IMR-90 (cell line): ENCODE data around the gene CELF5. TPM values are rescaled to one million over a fixed set of nuclear protein-coding genes. Genes with fewer than 3 reads are reported as not detected.

ENCODE experiments used
- ATAC-seq: fragments of 200-7000 bp; cut with Tn5 transposase; 2 replicates; pipeline ENCODE4 v1.9.1; 2020; ENCODE audit warnings: low read depth, mild to moderate bottlenecking, moderate library complexity
- BruUV-seq: library from RNA; stranded (reverse); fragments of 400-500 nt; replicated peaks from 2 replicates; lab custom pipeline; 2021; lab: Mats Ljungman, UMichigan
- CTCF ChIA-PET: fragments of 300-600 bp; formaldehyde crosslinking; extraction: SDS; loops from one replicate; lab custom pipeline; 2021; ENCODE audit warnings: antibody characterized with exemption; lab: Yijun Ruan, JAX
- POLR2A ChIA-PET: fragments of 300-600 bp; sonication (Branson Sonifier 250); formaldehyde crosslinking; loops from one replicate; lab custom pipeline; 2022; ENCODE audit warnings: antibody characterized with exemption; ENCODE audit not compliant: unreplicated experiment; lab: Charles Lee
- DNase-seq: peaks from one replicate; pipeline ENCODE4 v3.0.0; 2013
- H2AFZ ChIP-seq: replicated peaks from 2 replicates; pipeline ENCODE3; 2013; ENCODE audit warnings: low read length, mild to moderate bottlenecking; ENCODE audit not compliant: poor library complexity
- H2AK5ac ChIP-seq: 2 replicates; pipeline ENCODE4 v1.6.1; 2013; ENCODE audit warnings: low read depth, low read length, inconsistent platforms
- H2AK9ac ChIP-seq: replicated peaks from 2 replicates; pipeline ENCODE3; 2013; ENCODE audit warnings: mild to moderate bottlenecking, low read depth, low read length, moderate library complexity; ENCODE audit not compliant: poor library complexity
- H2BK120ac ChIP-seq: 2 replicates; pipeline ENCODE4 v1.6.1; 2013; ENCODE audit warnings: low read depth, low read length, inconsistent platforms
- H2BK15ac ChIP-seq: 3 replicates; pipeline ENCODE4 v1.6.1; 2013; ENCODE audit warnings: low read depth, low read length, inconsistent platforms
- H2BK20ac ChIP-seq: 2 replicates; pipeline ENCODE4 v1.6.1; 2013; ENCODE audit warnings: low read depth, mild to moderate bottlenecking, inconsistent platforms, low read length, moderate library complexity
- H2BK5ac ChIP-seq: 2 replicates; pipeline ENCODE4 v1.6.1; 2013; ENCODE audit warnings: mild to moderate bottlenecking, low read depth, low read length, inconsistent platforms; ENCODE audit not compliant: poor library complexity, severe bottlenecking
- H3K14ac ChIP-seq: replicated peaks from 2 replicates; pipeline ENCODE4 v1.6.1; 2013; ENCODE audit warnings: low read depth, low read length, inconsistent platforms
- H3K18ac ChIP-seq: 2 replicates; pipeline ENCODE4 v1.6.1; 2013; ENCODE audit warnings: low read depth, low read length, control low read depth
- H3K23ac ChIP-seq: 2 replicates; pipeline ENCODE4 v1.6.1; 2013; ENCODE audit warnings: low read depth, low read length, inconsistent platforms
- H3K27ac ChIP-seq: 2 replicates; pipeline ENCODE4 v1.5.1; 2013; ENCODE audit warnings: mild to moderate bottlenecking, control low read depth, low read length; ENCODE audit not compliant: insufficient read depth
- H3K27me3 ChIP-seq: 2 replicates; pipeline ENCODE4 v1.6.1; 2013; ENCODE audit warnings: low read length; ENCODE audit not compliant: control insufficient read depth, insufficient read depth
- H3K36me3 ChIP-seq: 2 replicates; pipeline ENCODE4 v1.6.1; 2013; ENCODE audit warnings: low read length, mixed read lengths; ENCODE audit not compliant: control insufficient read depth, insufficient read depth
- H3K4ac ChIP-seq: 2 replicates; pipeline ENCODE4 v1.6.1; 2013; ENCODE audit warnings: low read depth, low read length, inconsistent platforms
- H3K4me1 ChIP-seq: 2 replicates; pipeline ENCODE4 v1.6.1; 2013; ENCODE audit warnings: low read length, mixed read lengths; ENCODE audit not compliant: control insufficient read depth, insufficient read depth
- H3K4me2 ChIP-seq: 2 replicates; pipeline ENCODE4 v1.6.1; 2013; ENCODE audit warnings: low read depth, mild to moderate bottlenecking, control low read depth, low read length, moderate library complexity
- H3K4me3 ChIP-seq: 2 replicates; pipeline ENCODE4 v1.5.1; 2013; ENCODE audit warnings: low read depth, mild to moderate bottlenecking, control low read depth, low read length, moderate library complexity; ENCODE audit not compliant: insufficient read depth
- H3K56ac ChIP-seq: 2 replicates; pipeline ENCODE4 v1.6.1; 2013; ENCODE audit warnings: low read length, inconsistent platforms; ENCODE audit not compliant: insufficient read depth; ENCODE audit errors: extremely low read depth
- H3K79me1 ChIP-seq, 2 experiments: 2 replicates each; pipeline ENCODE4 v1.6.1; 2013; ENCODE audit warnings: low read length in 2 of 2, inconsistent platforms in 1 of 2, low read depth in 1 of 2
- H3K9ac ChIP-seq: 2 replicates; pipeline ENCODE4 v1.6.1; 2013; ENCODE audit warnings: low read depth, low read length, control low read depth
- H3K9me1 ChIP-seq: 2 replicates; pipeline ENCODE4 v1.6.1; 2013; ENCODE audit warnings: low read length, inconsistent platforms; ENCODE audit not compliant: insufficient read depth
- H3K9me3 ChIP-seq: 2 replicates; pipeline ENCODE4 v1.6.1; 2013; ENCODE audit warnings: low read length; ENCODE audit not compliant: control insufficient read depth, insufficient read depth
- H4K20me1 ChIP-seq: 2 replicates; pipeline ENCODE4 v1.6.1; 2013; ENCODE audit warnings: low read length, inconsistent platforms; ENCODE audit not compliant: insufficient read depth
- H4K5ac ChIP-seq: 2 replicates; pipeline ENCODE4 v1.6.1; 2013; ENCODE audit warnings: mild to moderate bottlenecking, low read depth, low read length, control low read depth
- H4K8ac ChIP-seq, 2 experiments: 2 replicates each; pipeline ENCODE4 v1.6.1; 2013; ENCODE audit warnings: low read depth in 2 of 2, low read length in 2 of 2, control low read depth in 1 of 2, inconsistent platforms in 1 of 2
- H4K91ac ChIP-seq: 2 replicates; pipeline ENCODE4 v1.6.1; 2013; ENCODE audit warnings: low read depth, low read length, inconsistent platforms; ENCODE audit not compliant: insufficient read depth
- CEBPB ChIP-seq: IDR thresholded peaks from 2 replicates; pipeline ENCODE4 v1.6.1; 2012; ENCODE audit warnings: low read depth, low read length, improper control_type of control experiment
- CHD1 ChIP-seq: IDR thresholded peaks from 2 replicates; pipeline ENCODE4 v1.6.1; 2012; ENCODE audit warnings: low read depth, low read length, improper control_type of control experiment
- FOS ChIP-seq: fragments of 150-350 bp; IDR thresholded peaks from 2 replicates; pipeline ENCODE4 v1.6.1; 2016; ENCODE audit warnings: low read depth, low read length
- MAFK ChIP-seq: IDR thresholded peaks from 2 replicates; pipeline ENCODE4 v1.6.1; 2012; ENCODE audit warnings: low read depth, low read length, improper control_type of control experiment
- MAZ ChIP-seq: IDR thresholded peaks from 2 replicates; pipeline ENCODE4 v1.6.1; 2012; ENCODE audit warnings: low read depth, mild to moderate bottlenecking, low read length, improper control_type of control experiment, moderate library complexity, borderline replicate concordance
- MXI1 ChIP-seq: IDR thresholded peaks from 2 replicates; pipeline ENCODE4 v1.6.1; 2012; ENCODE audit warnings: low read depth, mild to moderate bottlenecking, low read length, moderate library complexity, borderline replicate concordance
- NFE2L2 ChIP-seq: fragments of 150-350 bp; IDR thresholded peaks from 2 replicates; pipeline ENCODE4 v1.6.1; 2016; ENCODE audit warnings: low read depth, mild to moderate bottlenecking, low read length
- RAD21 ChIP-seq: IDR thresholded peaks from 2 replicates; pipeline ENCODE4 v1.6.1; 2012; ENCODE audit warnings: low read length, improper control_type of control experiment
- RCOR1 ChIP-seq: IDR thresholded peaks from 2 replicates; pipeline ENCODE4 v1.6.1; 2012; ENCODE audit warnings: mild to moderate bottlenecking, low read length, improper control_type of control experiment; ENCODE audit not compliant: insufficient replicate concordance
- RFX5 ChIP-seq: IDR thresholded peaks from 2 replicates; pipeline ENCODE4 v1.8.0; 2012; ENCODE audit warnings: low read depth, mild to moderate bottlenecking, low read length, moderate library complexity
- WGBS, 2 experiments: methylation state at CpG; one replicate each; pipeline versions ENCODE4 v1.1.5 to v1.1.7; 2013; ENCODE audit warnings: missing lambda C conversion rate in 2 of 2; ENCODE audit not compliant: insufficient read length in 1 of 2; ENCODE audit errors: extremely low coverage in 2 of 2; 5-methylcytosine and 5-hydroxymethylcytosine counted together
- dilution Hi-C: fragments of 300-500 bp; cut with HindIII; formaldehyde crosslinking; loops from one replicate; pipeline ENCODE4 v1.14.3; 2018; ENCODE audit warnings: low sequenced_read_pairs; ENCODE audit not compliant: unreplicated experiment
- in situ Hi-C: fragments of 300-500 bp; cut with MboI; formaldehyde crosslinking; loops from 3 replicates; pipeline ENCODE4 v1.14.3; 2019; ENCODE audit warnings: low sequenced_read_pairs, inconsistent platforms, mixed read lengths
- intact Hi-C: fragments of 100-400 bp; cut with micrococcal nuclease; formaldehyde crosslinking; loops from 2 replicates; pipeline ENCODE4 v1.10.0; 2022
- polyA plus RNA-seq, 3 experiments: library from polyadenylated mRNA; depleted of rRNA; stranded (reverse); fragments of >200 nt; gene quantifications; 2 replicates each; pipeline ENCODE4 v1.2.3, GENCODE V29; 2012; ENCODE audit warnings: low replicate concordance in 1 of 3
- total RNA-seq: library from RNA; depleted of rRNA; stranded (reverse); fragments of >200 nt; gene quantifications from 2 replicates; pipeline ENCODE4 v1.2.3, GENCODE V29; 2012
- TF ChIP-seq, protein P1 (sequence below): conservative IDR thresholded peaks from 2 replicates; pipeline ENCODE4 v1.5.1; 2012; ENCODE audit warnings: mild to moderate bottlenecking, low read depth, low read length, improper control_type of control experiment
- TF ChIP-seq, protein P2 (sequence below): fragments of 150-350 bp; IDR thresholded peaks from 2 replicates; pipeline ENCODE4 v1.6.1; 2016; ENCODE audit warnings: low read depth, mild to moderate bottlenecking, low read length, moderate library complexity, borderline replicate concordance

Gene CELF5
- total and polyA plus RNA-seq, 2 of the 4 experiments (the other 2 are of a cell fraction), result 0.02 TPM; not detected in 1

DNA sequence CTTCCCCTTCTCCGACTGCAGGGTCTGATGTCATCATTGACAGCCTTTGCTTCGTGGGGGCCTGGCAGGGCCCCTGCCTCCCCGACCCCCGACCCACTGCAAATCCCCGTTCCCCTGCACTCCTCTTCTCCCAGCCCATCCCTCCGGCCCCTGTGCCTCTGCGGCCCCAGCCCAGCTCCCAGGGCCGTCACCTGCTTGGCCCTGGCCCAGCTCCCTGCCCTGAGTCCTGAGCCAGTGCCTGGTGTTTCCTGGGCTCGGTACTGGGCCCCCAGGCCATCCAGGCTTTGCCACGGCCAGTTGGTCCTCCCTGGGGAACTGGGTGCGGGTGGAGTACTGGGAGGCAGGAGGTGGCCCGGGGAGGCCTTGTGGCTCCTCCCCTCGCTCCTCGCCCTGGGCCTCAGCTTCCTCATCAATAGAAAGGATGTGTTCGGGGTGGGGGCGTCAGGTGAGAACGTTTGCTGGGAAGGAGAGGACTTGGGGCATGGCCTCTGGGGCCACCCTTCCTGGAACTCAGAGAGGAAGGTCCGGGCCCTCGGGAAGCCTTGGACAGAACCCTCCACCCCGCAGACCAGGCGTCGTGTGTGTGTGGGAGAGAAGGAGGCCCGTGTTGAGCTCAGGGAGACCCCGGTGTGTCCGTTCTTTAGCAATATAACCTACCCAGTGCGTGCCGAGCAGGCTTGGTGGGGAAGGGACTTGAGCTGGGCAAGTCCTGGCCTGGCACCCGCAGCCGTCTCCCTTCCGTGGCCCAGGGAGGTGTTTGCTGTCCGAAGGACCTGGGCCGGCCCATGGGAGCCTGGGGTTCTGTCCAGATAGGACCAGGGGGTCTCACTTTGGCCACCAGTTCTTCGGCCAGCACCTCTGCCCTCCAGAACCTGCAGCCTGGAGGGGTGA is 15.9 kb upstream of the CELF5 start:
- Histone ChIP-seq H2BK20ac (no peak overlapping the region), H2AK9ac (no peak overlapping the region), H4K8ac (no peak overlapping the region), H3K4me2 (no peak overlapping the region), H3K9me3 (no peaks in the 10 kb centered on the region), H3K79me1 (no peaks in the 10 kb centered on the region), H3K4me1 (no peaks in the 10 kb centered on the region), H3K27me3 (no peaks in the 10 kb centered on the region), H3K9me1 (no peaks in the 10 kb centered on the region), H2AFZ (no peak overlapping the region), H3K4ac (no peak overlapping the region), H3K36me3 (peaks cover 22% of the 10 kb centered on the region), H3K56ac (no peak overlapping the region), H2BK15ac (no peak overlapping the region), H2BK5ac (no peak overlapping the region), H3K27ac (no peak overlapping the region), H2BK120ac (no peak overlapping the region), H2AK5ac (no peak overlapping the region), H3K18ac (no peak overlapping the region), H3K14ac (no peak overlapping the region), H3K9ac (no peak overlapping the region), H3K23ac (no peak overlapping the region), H3K4me3 (no peak overlapping the region), H4K91ac (no peak overlapping the region), H4K20me1 (peaks cover 13% of the 10 kb centered on the region), H4K5ac (no peak overlapping the region)
- 95% methylated on average over 11 of the region's 33 CpGs; no CpG with 5 or more reads in 1 of the 2 experiments for WGBS, 2 experiments
- no peak for TF ChIP-seq FOS
- no peak for TF ChIP-seq RAD21
- no peak for TF ChIP-seq CHD1
- no peak for TF ChIP-seq CEBPB
- TF ChIP-seq MAFK, result no peak
- TF ChIP-seq MAZ, result no peak
- TF ChIP-seq, protein P1, sequence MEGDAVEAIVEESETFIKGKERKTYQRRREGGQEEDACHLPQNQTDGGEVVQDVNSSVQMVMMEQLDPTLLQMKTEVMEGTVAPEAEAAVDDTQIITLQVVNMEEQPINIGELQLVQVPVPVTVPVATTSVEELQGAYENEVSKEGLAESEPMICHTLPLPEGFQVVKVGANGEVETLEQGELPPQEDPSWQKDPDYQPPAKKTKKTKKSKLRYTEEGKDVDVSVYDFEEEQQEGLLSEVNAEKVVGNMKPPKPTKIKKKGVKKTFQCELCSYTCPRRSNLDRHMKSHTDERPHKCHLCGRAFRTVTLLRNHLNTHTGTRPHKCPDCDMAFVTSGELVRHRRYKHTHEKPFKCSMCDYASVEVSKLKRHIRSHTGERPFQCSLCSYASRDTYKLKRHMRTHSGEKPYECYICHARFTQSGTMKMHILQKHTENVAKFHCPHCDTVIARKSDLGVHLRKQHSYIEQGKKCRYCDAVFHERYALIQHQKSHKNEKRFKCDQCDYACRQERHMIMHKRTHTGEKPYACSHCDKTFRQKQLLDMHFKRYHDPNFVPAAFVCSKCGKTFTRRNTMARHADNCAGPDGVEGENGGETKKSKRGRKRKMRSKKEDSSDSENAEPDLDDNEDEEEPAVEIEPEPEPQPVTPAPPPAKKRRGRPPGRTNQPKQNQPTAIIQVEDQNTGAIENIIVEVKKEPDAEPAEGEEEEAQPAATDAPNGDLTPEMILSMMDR, result no peak
- TF ChIP-seq RCOR1, result no peak
- TF ChIP-seq, protein P2, sequence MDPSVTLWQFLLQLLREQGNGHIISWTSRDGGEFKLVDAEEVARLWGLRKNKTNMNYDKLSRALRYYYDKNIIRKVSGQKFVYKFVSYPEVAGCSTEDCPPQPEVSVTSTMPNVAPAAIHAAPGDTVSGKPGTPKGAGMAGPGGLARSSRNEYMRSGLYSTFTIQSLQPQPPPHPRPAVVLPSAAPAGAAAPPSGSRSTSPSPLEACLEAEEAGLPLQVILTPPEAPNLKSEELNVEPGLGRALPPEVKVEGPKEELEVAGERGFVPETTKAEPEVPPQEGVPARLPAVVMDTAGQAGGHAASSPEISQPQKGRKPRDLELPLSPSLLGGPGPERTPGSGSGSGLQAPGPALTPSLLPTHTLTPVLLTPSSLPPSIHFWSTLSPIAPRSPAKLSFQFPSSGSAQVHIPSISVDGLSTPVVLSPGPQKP, result no peak
- TF ChIP-seq NFE2L2, result no peak
- TF ChIP-seq RFX5, result no peak
- TF ChIP-seq MXI1, result no peak
- dilution Hi-C loops (no loop called here), intact Hi-C loops (no loop called here), in situ Hi-C loops (no loop called here)
- ChIA-PET POLR2A (no interaction called here), CTCF (no interaction called here)
- DNase-seq, result no peak
- no TSS peak for BruUV-seq
- no peak for ATAC-seq
